GM12873 (cell line): ENCODE measurements around the gene PHLDA2.

Experiments
- CTCF ChIP-seq: IDR thresholded peaks from 2 replicates; pipeline ENCODE4 v1.5.1; 2012; ENCODE audit warnings: low read depth, mild to moderate bottlenecking, moderate library complexity, low read length, control low read depth; ENCODE audit not compliant: insufficient read depth; ENCODE audit errors: missing control alignments

Gene PHLDA2

GRCh38 chr11:2886191-2886894, 42.9 kb downstream of the PHLDA2 start:
- TF ChIP-seq CTCF: no peak

GRCh38 chr11:2885678-2886081, 43.5 kb downstream of the PHLDA2 start, which contains the start of gene CDKN1C:
CDKN1C (minus strand) TSS chr11:2885775; CDS start chr11:2885456, 319 bp downstream.
- TF ChIP-seq CTCF: no peak

- TF ChIP-seq CTCF: no peak
These were observed 44.1 kb downstream of the PHLDA2 start for GRCh38 chr11:2885017-2885677.

- TF ChIP-seq CTCF: no peak
These were observed 45.0 kb downstream of the PHLDA2 start for GRCh38 chr11:2883979-2884815.

- TF ChIP-seq CTCF: no peak
These were observed 45.6 kb downstream of the PHLDA2 start for GRCh38 chr11:2883640-2883978.

GRCh38 chr11:2882396-2883110, 46.7 kb downstream of the PHLDA2 start:
- TF ChIP-seq CTCF: no peak
